DOHH2 (cell line): Measurements from ENCODE around the gene PWP1.

Experiments used
- CTCF ChIP-seq: fragments of 200-600 bp; sonication (generic); IDR thresholded peaks from one replicate; pipeline ENCODE4 v1.5.1; 2014; ENCODE audit warnings: antibody characterized with exemption, mild to moderate bottlenecking, low read depth, low read length; ENCODE audit not compliant: poor library complexity, severe bottlenecking
- EZH2phosphoT487 ChIP-seq: fragments of 200-600 bp; sonication (generic); IDR thresholded peaks from 2 replicates; pipeline ENCODE4 v1.6.1; 2017; ENCODE audit warnings: borderline replicate concordance, mild to moderate bottlenecking, antibody characterized with exemption, low read length, moderate library complexity, mixed read lengths

GRCh38 chr12:107735763-107736162 is 50.2 kb downstream of the PWP1 start:
- TF ChIP-seq CTCF = no peak
- no peak for TF ChIP-seq EZH2phosphoT487
